C4-2B (cell line): ENCODE measurements around the gene IL10.

ENCODE experiments used
- CTCF ChIP-seq: fragments of 450-650 bp; conservative IDR thresholded peaks from 2 replicates; pipeline ENCODE4 v1.5.1; 2017; ENCODE audit warnings: mild to moderate bottlenecking
- ZFX ChIP-seq: fragments of 450-650 bp; IDR thresholded peaks from 2 replicates; pipeline ENCODE4 v1.6.1; 2017

- no peak for TF ChIP-seq CTCF
- no peak for TF ChIP-seq ZFX
Observed at GRCh38 chr1:206794294-206794908, 22.1 kb upstream of the IL10 start.
